ENCODE measurements around the gene ATOSA. TPM values are rescaled to one million over a fixed set of nuclear protein-coding genes. Genes with fewer than 3 reads are reported as not detected.
A peak's percentile ranks its signal among the peaks of the same experiment; 100 is the strongest.

ATOSA gene
- total RNA-seq, 2 donors from 2014 or later, result 34.1 to 42.0 TPM

DNA sequence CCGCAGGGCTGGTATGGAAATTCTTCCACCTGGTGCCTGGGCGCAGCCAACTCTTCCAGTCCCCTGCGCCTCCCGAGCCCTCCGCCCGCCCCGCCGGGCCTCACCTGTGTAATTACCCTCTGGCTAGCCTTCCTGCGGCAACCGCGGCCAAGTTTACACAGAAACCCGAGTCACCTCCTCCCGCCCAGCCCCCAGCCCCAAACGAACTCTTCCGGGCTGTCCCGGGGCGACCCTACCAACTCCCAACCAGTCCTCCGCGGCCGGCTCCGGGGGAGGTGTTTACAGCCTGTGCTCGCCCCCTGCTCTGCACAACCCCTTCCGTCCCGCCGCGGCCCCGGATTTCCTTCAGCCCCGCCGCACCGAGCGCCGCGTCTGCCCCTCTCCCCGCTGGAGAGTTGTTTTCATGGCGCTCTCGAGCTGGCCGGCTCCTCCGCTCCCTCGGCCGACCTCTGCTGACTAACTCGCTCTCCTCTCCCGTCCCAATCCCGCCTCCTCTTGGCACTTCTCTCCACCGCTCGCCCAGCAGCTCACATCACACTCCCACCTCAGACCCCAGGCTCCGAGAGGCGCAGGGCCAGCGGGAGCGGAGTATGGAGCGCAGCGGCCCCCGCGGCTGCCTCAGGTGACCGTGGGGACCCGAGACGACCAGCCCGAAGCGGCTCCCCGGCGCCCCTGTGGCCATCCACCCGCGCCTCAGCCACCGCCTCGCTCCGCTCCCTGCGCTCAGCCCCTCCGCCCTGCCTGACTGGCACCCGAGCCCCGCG, 538 bp downstream of the ATOSA start:
- H3K4me1 Mint-ChIP-seq (ENCODE audit: low read depth in 2 of 2), result peaks cover 25 to 44% of the 10 kb centered on the region in 2 donors

DNA sequence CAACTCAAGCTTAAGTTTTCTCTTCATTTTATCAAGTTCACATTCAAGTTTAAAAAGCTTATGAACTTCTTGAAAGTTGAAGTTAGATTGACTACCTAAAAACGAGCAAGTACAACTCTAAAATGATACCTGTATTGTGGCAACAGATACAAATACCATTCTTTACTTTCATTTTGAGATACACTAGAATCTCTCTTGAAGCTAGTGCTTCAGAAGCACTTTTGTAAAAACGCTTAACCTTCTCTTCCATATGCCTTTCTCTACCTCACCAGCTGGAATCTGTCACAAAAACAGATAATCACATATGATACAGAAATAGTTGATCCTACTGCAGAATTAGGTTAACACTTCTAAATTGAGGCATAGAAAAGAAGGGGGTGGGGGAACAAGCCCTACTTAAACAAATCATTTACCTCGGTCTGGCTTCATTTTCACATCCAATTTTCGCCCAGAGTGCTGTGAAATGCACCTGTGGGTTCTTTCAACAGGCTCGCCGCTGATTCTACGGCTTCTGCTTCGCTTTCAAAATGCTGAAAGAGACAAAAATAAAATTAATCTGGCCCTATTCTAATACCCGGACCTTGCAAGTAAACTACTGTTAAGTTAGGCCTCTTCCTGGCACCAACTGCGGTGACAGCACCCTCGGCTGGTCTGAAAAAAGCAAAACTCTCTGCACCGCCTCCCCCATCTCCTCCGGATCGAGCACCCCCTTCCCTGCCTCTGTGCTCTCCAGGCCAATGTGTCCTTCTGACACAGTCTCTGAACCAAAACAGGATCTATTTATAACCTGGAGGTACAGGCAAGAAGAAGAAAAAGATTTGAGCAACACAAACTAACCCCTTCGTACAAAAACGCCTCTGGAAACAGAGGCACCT, 1.4 kb downstream of the ATOSA start:
- Mint-ChIP-seq H3K36me3 (peaks cover 2% of the 10 kb centered on the region), H3K9me3 (no peaks in the 10 kb centered on the region), H3K4me3 (peak overlapping the region; percentile 95), H3K4me1 (ENCODE audit: low read depth in 2 of 2) (peaks cover 22 to 47% of the 10 kb centered on the region in 2 donors), H3K27ac (peak overlapping the region; percentile 92 to 96), H3K27me3 (no peaks in the 10 kb centered on the region)
- DNase-seq (ENCODE audit: low spot score), result no peak
- peak in 1 of 2 donors; percentile 52 for ATAC-seq

More for the DNA sequence above, 538 bp downstream of the ATOSA start:
- peak; percentile 78 to 80 for ATAC-seq
- H3K9me3 Mint-ChIP-seq, result no peaks in the 10 kb centered on the region
- peak; percentile 80 for DNase-seq (ENCODE audit: low spot score)
- no peaks in the 10 kb centered on the region for H3K36me3 Mint-ChIP-seq
- peak overlapping the region; percentile 92 to 96 for H3K27ac Mint-ChIP-seq
- H3K4me3 Mint-ChIP-seq, result peak overlapping the region; percentile 95
- no peaks in the 10 kb centered on the region for H3K27me3 Mint-ChIP-seq

DNA sequence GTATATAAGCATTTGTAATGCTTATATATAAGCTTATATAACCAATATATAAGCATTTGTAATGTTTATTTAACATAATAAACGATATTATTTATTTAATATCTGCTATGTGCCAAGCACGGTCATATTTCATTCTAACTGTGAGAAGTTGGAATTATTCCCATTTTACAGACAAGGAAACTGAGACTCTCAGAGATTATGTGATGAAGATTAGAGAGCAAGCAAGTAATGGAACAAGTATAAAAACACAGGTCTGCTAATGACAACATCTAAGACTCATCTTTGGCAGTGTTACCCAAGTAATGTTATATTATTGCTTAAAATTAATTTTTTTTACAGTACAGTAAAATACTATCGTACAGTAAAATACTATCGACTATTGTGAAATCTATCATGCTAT, 4.4 kb downstream of the ATOSA start:
- DNase-seq (ENCODE audit: low spot score), result no peak
- Mint-ChIP-seq H3K36me3 (peaks cover 14% of the 10 kb centered on the region), H3K4me3 (no peak overlapping the region), H3K4me1 (ENCODE audit: low read depth in 2 of 2) (peaks cover 22 to 44% of the 10 kb centered on the region in 2 donors), H3K9me3 (no peaks in the 10 kb centered on the region), H3K27ac (no peak overlapping the region), H3K27me3 (no peaks in the 10 kb centered on the region)
- no peak for ATAC-seq

DNA sequence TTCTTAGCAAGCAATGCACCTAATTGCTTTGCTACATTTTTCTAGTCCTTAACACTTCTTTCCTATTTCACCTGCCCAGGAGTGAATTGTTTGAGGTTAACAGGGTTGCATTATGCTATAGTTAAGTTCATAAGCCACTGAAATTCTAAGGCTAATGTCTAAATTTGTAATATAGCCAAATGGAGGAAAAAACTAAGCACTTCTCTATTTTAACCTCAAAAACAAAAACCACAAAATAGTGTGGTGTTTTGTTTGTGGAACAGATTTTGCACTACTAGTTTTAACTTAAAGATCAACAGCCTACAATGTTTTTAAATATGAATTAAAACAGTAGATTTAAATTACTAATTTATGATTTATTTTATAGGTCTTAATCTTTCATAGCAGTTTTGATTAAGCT, 5.5 kb downstream of the ATOSA start:
- no peak for ATAC-seq
- Mint-ChIP-seq H3K27ac (no peak overlapping the region), H3K27me3 (no peaks in the 10 kb centered on the region)

DNA sequence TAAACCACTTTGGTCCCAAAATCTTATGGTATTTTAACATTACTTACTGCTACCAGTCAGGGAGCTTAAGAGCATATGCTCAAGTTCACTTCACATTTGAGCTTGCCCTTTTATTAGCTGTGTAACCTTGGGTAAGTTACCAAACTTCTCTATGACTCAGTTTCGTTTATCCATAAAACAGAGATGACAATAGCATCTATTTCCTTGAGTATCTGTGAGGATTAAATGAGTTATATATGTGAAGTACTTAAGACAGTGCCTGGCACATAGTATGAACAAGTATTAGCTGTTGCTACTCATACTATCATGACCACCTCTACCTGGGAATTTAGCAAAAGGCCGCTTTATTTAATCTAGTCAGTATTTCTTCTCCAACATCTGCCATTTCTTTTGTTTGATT, 5.9 kb downstream of the ATOSA start:
- H3K4me3 Mint-ChIP-seq, result no peak overlapping the region
- H3K27me3 Mint-ChIP-seq, result no peaks in the 10 kb centered on the region

More for the DNA sequence above, 5.5 kb downstream of the ATOSA start:
- peaks cover 23 to 39% of the 10 kb centered on the region in 2 donors for H3K4me1 Mint-ChIP-seq (ENCODE audit: low read depth in 2 of 2)
- no peak overlapping the region for H3K4me3 Mint-ChIP-seq
- H3K9me3 Mint-ChIP-seq, result no peaks in the 10 kb centered on the region
- DNase-seq (ENCODE audit: low spot score), result no peak
- peaks cover 16% of the 10 kb centered on the region for H3K36me3 Mint-ChIP-seq

DNA sequence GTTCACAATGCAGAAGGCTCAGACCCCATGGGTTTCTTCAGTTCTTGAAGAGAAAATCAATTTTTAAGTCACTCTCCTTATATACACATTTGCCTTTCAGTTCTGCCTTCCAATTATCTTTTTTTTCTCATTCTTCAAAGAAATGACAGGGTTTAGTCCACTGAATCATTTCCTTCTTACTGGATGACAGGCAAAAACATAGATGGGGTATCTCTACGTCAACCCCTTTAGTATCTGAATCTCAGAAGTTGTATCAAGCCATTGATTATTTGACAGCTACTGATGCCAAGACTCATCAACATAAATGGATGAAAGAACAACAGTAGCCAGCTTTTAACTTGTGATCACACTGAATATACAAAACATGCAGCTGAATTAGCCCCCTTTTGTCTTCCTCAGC, 6.5 kb downstream of the ATOSA start:
- H3K27me3 Mint-ChIP-seq, result no peaks in the 10 kb centered on the region
- peaks cover 23% of the 10 kb centered on the region for H3K36me3 Mint-ChIP-seq
- H3K27ac Mint-ChIP-seq, result peak overlapping the region; percentile 17 to 37
- peaks cover 22 to 37% of the 10 kb centered on the region in 2 donors for H3K4me1 Mint-ChIP-seq (ENCODE audit: low read depth in 2 of 2)
- peak overlapping the region; percentile 20 for H3K4me3 Mint-ChIP-seq
- no peaks in the 10 kb centered on the region for H3K9me3 Mint-ChIP-seq
- DNase-seq (ENCODE audit: low spot score) (no peak), ATAC-seq (peak in 1 of 2 donors; percentile 48)

More for the DNA sequence above, 5.9 kb downstream of the ATOSA start:
- H3K9me3 Mint-ChIP-seq, result no peaks in the 10 kb centered on the region
- no peak for ATAC-seq
- H3K4me1 Mint-ChIP-seq (ENCODE audit: low read depth in 2 of 2), result peaks cover 23 to 37% of the 10 kb centered on the region in 2 donors
- H3K27ac Mint-ChIP-seq, result peak overlapping the region in 1 of 2 donors; percentile 37
- no peak for DNase-seq (ENCODE audit: low spot score)
- H3K36me3 Mint-ChIP-seq, result peaks cover 16% of the 10 kb centered on the region

DNA sequence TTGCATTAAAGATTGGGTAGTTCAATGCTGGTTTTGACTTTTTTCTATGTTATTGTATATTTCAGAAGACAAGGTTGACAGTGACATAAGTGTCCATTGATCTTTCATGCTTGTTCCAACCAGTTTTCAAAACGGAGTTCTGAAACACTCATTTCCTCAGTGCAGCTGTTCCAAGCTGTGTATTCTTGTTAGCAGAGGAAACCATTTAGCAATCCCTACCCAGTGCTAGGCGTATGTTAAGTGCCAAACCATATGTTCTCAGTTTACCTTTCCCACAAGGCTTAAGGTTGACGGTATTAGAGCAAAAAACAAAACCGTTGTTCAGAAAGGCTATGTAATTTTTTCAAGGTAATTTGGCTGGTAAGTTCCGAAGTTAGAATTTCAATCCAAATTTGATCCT, 9.1 kb downstream of the ATOSA start:
- DNase-seq (ENCODE audit: low spot score), result no peak
- no peak overlapping the region for H3K27ac Mint-ChIP-seq
- H3K27me3 Mint-ChIP-seq, result no peaks in the 10 kb centered on the region
- H3K4me1 Mint-ChIP-seq (ENCODE audit: low read depth in 2 of 2), result peaks cover 19 to 30% of the 10 kb centered on the region in 2 donors
- no peaks in the 10 kb centered on the region for H3K9me3 Mint-ChIP-seq
- H3K4me3 Mint-ChIP-seq, result no peak overlapping the region
- H3K36me3 Mint-ChIP-seq, result peaks cover 35% of the 10 kb centered on the region
- no peak for ATAC-seq

DNA sequence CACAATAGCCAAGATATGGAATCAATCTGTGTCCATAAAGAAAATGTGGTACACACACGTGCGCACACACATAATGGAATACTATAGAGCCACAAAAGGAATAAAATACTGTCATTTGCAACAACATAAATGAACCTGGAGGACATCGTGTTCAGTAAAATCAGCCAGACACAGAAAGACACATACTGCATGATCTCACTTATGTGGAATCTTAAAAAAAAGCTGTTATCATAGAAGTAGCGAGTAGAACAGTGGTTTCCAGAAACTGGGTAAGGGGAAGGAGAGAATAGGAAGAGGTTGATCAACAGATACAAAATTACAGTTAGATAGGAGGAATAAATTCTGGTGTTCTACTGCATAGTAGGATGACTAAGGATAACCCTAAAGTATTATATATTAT, 11.1 kb downstream of the ATOSA start:
- ATAC-seq (no peak), DNase-seq (ENCODE audit: low spot score) (no peak)
- Mint-ChIP-seq H3K36me3 (peaks cover 41% of the 10 kb centered on the region), H3K9me3 (no peaks in the 10 kb centered on the region), H3K4me3 (no peak overlapping the region), H3K27me3 (no peaks in the 10 kb centered on the region), H3K27ac (no peak overlapping the region), H3K4me1 (ENCODE audit: low read depth in 2 of 2) (peaks cover 19 to 24% of the 10 kb centered on the region in 2 donors)

DNA sequence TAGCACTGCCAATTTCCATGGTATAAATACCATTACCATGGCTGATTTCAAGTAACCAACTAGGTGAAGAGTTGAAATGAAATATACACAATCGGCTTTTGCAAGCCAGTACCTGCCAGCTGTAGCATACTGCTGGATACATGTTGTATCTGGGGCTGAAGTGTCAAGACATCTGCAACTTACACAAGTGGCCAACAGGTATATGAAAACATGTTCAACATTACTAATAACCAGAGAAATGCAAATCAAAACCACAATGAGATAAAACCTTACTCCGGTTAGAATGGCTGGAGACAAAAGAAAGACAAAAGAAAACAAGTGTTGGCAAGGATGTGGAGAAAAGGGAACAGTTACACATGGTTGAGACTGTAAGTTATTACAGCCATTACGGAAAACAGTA, 11.6 kb downstream of the ATOSA start:
- H3K4me3 Mint-ChIP-seq, result no peak overlapping the region
- peaks cover 40% of the 10 kb centered on the region for H3K36me3 Mint-ChIP-seq
- H3K9me3 Mint-ChIP-seq, result no peaks in the 10 kb centered on the region
- H3K4me1 Mint-ChIP-seq (ENCODE audit: low read depth in 2 of 2), result peaks cover 22% of the 10 kb centered on the region in 2 donors
- ATAC-seq (no peak), DNase-seq (ENCODE audit: low spot score) (no peak)
- H3K27me3 Mint-ChIP-seq, result no peaks in the 10 kb centered on the region
- no peak overlapping the region for H3K27ac Mint-ChIP-seq

DNA sequence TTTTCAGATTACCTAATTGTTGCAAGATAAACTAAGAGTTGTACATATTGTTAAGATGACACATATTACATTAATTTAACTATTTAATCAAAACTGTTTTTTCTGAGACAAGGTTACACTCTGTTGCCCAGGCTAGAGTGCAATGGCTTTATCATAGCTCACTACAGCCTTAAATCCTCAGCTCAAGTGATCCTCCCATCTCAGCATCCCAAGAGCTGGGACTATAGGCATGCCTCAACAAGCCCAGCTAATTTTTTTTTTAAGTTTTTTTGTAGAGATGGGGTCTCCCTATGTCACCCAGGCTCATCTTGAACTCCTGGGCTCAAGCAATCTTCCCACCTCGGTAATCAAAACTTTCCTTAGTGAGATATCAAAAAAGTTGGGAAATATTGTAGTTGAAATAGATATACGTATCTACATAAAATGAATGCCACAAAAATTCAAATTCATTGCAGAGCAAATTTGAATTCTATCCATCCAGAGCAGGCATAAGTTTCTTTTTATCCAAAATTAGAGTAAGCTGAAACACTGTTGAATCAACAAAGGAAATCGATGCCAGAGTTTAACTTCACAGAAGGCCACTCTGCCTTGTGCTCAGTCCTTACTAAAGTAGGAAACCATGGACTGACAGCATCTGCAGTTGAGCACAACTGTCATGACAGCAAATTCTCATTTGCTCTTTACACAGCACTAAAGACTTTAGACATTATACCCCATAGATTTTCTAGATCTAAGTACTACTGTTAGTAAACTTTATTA, 15.5 kb downstream of the ATOSA start:
- Mint-ChIP-seq H3K4me1 (ENCODE audit: low read depth in 2 of 2) (peaks cover 25 to 33% of the 10 kb centered on the region in 2 donors), H3K9me3 (no peaks in the 10 kb centered on the region), H3K36me3 (peaks cover 37% of the 10 kb centered on the region), H3K4me3 (no peak overlapping the region), H3K27ac (no peak overlapping the region), H3K27me3 (no peaks in the 10 kb centered on the region)
- ATAC-seq (no peak), DNase-seq (ENCODE audit: low spot score) (no peak)

DNA sequence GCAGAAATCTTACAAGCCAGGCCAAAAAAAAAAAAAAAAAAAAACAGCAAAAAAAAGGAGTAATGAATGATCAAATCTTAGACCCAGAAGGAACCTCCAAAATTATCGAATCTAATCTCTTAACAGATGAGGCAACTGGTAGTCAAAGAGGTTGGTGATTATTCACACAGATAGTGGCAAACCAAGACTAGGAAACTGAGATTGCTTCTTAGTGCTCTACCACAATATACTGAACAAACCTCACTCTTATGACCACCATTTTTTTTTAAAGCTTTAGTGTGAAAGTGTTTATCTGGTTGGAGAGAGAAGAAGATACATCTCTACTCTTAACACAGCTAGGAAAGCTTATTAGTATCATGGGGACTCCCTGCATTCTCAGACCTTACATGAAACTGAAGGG, 17.3 kb downstream of the ATOSA start:
- peak overlapping the region; percentile 58 to 64 for H3K27ac Mint-ChIP-seq
- H3K4me3 Mint-ChIP-seq, result peak overlapping the region; percentile 34
- H3K9me3 Mint-ChIP-seq, result no peaks in the 10 kb centered on the region
- no peaks in the 10 kb centered on the region for H3K27me3 Mint-ChIP-seq
- DNase-seq (ENCODE audit: low spot score) (no peak), ATAC-seq (peak in 1 of 2 donors; percentile 65)
- peaks cover 20 to 28% of the 10 kb centered on the region in 2 donors for H3K4me1 Mint-ChIP-seq (ENCODE audit: low read depth in 2 of 2)
- peaks cover 32% of the 10 kb centered on the region for H3K36me3 Mint-ChIP-seq

DNA sequence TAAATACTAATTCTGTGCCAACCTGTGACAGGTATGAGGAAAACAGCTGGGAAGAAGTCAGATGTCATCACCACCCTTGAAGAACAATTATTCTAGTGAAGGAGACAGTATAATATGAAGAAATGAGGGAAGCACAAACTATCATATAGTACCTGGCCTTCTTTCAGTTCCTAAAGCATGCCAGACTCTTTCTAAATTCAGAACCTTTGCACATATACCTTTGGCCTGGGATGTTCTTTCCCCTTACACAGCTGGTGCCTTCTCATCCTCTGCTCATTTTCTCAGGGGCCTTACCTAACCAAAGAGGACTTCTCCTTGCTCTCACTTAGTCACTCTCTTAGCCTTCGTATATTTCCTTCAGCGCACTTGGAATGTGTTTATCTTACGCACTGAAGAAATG, 19.0 kb downstream of the ATOSA start:
- H3K4me1 Mint-ChIP-seq (ENCODE audit: low read depth in 2 of 2), result peaks cover 17 to 28% of the 10 kb centered on the region in 2 donors
- ATAC-seq (no peak), DNase-seq (ENCODE audit: low spot score) (no peak)
- peaks cover 23% of the 10 kb centered on the region for H3K36me3 Mint-ChIP-seq
- no peaks in the 10 kb centered on the region for H3K9me3 Mint-ChIP-seq
- no peak overlapping the region for H3K4me3 Mint-ChIP-seq
- no peaks in the 10 kb centered on the region for H3K27me3 Mint-ChIP-seq
- no peak overlapping the region for H3K27ac Mint-ChIP-seq

DNA sequence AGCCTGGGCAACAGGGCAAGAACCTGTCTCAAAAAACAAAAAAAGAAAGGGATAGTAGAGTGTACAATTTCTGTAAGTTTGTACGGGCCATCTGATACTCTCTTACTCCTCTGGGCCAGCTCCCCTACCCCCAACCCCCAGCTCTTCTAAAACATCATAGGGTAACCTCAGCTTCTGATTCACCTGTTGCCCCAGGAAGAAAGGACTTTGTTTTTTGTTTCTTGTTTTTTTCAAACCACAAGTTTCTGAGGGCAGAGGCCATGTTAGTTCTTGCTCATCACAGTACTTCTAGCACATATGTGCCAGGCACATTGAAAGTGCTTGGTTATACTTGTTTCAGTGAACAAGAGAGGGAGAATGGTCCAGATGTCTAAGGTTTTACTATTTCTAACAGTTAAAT, 20.2 kb downstream of the ATOSA start:
- H3K4me3 Mint-ChIP-seq, result no peak overlapping the region
- no peak for DNase-seq (ENCODE audit: low spot score)
- H3K27me3 Mint-ChIP-seq, result no peaks in the 10 kb centered on the region
- ATAC-seq, result peak in 1 of 2 donors; percentile 86
- no peaks in the 10 kb centered on the region for H3K9me3 Mint-ChIP-seq
- peak overlapping the region in 1 of 2 donors; percentile 43 for H3K27ac Mint-ChIP-seq
- peaks cover 19% of the 10 kb centered on the region for H3K36me3 Mint-ChIP-seq
- peaks cover 17 to 28% of the 10 kb centered on the region in 2 donors for H3K4me1 Mint-ChIP-seq (ENCODE audit: low read depth in 2 of 2)
